Suppressor macrophage treated with lipopolysaccharide for 1 hour (primary cell): Measurements from ENCODE around the gene TMIGD2.
"Not testable (repeated sequence)": the region's sequence is repeated elsewhere in the genome, so short reads cannot be mapped to it uniquely, and the experiment has no call there.

ENCODE experiments used
- DNase-seq, 3 donors: peaks; one replicate each; pipeline ENCODE4 v3.0.0-alpha.2; 2020 to 2022

The TMIGD2 gene

DNA sequence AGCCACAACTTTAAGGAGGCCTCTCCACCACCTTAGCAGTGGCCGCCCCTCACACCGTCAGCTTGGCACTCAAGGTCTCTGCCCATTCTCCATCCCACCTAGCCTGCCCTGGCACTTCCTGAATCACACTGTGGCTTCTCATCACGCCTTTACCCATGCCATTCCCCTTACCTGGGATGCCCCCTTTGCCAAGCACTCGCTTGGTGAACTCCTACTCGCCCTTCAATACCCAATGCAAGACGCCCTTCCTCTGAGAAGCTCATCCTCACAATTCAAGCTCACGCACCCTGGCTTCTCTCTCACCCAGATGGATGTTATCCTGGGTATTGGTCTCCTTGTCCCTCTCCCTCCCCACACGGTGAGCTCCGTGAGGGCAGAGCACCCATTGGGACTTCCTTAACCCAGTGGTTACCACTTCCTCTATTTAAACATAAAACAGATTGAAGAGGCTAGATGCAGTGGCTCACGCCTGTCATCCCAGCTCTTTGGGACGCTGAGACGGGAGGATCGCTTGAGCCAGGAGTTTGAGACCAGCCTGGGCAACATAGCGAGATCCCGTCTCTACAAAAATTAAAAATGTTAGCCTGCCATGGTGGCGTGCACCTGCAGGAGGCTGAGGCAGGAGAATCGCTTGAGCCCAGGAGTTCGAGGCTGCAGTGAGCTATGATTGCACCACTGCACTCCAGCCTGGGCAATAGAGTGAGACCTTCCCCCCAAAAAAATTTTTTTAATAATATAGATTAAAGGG is 35.8 kb downstream of the TMIGD2 start:
- DNase-seq, result peak; percentile 33 to 37 (median 35)

DNA sequence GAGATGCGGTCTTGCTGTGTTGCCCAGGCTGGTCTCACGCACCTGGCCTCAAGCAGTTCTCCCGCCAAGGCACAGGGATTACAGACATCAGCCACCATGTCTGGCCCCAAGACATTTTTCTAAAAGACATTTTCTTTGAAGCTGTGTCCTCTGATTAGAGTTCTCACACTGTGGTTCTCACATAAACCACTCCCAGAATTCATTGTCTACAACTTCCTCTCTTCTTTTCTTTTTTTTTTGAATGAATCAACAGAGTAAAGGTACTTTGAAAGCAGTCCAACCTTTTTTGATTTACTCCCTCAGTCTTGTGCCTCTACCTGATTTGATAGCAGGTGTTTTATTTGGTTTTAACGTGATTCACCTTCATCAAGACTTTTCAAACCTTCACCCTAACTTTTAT is 37.4 kb downstream of the TMIGD2 start:
- no peak for DNase-seq

DNA sequence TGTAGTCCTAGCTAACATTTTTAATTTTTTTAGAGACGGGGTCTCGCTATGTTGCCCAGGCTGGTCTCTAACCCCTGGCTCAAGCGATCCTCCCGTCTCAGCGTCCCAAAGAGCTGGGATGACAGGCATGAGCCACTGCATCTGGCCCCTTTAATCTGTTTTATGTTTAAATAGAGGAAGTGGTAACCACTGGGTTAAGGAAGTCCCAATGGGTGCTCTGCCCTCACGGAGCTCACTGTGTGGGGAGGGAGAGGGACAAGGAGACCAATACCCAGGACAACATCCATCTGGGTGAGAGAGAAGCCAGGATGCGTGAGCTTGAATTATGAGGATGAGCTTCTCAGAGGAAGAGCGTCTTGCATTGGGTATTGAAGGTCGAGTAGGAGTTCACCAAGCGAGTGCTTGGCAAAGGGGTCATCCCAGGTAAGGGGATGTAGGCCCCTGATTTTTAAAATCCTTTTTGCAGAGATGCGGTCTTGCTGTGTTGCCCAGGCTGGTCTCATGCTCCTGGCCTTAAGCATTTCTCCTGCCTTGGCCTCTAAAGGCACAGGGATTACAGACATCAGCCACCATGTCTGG is 41.5 kb downstream of the TMIGD2 start:
- DNase-seq, result peak; percentile 50 to 58 (median 51)

DNA sequence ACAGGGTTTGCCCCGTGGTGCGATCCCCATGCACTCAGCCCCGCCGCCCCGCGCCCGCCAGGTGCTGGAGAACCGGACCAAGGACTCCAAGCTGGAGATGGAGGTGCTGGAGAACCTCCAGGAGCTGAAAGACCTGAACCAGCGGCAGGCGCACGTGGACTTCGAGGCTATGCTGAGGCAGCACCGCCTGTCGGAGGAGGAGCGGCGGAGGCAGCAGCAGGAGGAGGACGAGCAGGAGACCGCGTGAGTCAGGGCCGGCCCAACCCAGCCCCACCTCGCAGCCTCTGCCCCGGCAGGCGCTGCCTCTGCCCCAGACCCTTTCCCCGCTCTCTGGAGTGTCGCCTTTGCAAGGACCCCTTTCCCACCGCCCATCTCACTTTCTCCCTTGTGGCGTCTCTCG is 44.0 kb downstream of the TMIGD2 start:
- no peak for DNase-seq

DNA sequence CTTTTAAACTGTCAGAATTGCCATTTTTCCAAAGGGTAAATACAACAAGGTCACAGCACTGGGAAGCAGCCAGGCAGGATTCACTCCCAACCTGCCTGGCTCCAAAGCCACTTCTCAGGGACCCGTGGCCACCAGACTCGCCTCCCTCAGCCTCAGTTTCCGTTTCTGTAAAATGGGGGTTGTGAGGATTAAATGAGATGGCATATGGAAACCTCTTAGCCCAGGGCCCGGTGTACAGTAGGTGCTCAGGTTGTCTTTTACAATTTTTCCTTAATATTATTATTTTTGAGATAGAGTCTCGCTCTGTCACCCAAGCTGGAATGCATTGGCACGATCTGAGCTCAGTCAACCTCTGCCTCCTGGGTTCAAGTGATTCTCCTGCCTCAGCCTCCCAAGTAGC is 45.2 kb downstream of the TMIGD2 start:
- no peak for DNase-seq

DNA sequence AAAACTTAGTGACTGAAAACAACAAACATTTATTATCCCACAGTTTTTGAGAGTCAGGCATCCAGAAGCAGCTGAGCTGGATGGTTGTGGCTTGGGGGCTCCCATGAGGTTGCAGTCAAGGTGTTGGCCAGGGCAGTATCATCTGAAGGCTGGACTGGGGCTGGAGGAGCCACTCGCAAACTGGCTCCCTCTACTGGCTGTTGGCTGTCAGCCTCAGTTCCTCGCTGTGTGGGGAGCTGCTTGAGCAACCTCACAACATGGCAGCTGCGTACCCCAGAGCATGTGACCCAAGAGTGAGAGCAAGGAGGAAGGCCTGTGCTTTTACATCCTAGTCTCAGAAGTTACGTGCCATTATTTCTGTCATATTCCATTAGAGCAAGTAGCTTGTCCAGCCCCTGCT is 45.6 kb downstream of the TMIGD2 start:
- DNase-seq, result no peak

DNA sequence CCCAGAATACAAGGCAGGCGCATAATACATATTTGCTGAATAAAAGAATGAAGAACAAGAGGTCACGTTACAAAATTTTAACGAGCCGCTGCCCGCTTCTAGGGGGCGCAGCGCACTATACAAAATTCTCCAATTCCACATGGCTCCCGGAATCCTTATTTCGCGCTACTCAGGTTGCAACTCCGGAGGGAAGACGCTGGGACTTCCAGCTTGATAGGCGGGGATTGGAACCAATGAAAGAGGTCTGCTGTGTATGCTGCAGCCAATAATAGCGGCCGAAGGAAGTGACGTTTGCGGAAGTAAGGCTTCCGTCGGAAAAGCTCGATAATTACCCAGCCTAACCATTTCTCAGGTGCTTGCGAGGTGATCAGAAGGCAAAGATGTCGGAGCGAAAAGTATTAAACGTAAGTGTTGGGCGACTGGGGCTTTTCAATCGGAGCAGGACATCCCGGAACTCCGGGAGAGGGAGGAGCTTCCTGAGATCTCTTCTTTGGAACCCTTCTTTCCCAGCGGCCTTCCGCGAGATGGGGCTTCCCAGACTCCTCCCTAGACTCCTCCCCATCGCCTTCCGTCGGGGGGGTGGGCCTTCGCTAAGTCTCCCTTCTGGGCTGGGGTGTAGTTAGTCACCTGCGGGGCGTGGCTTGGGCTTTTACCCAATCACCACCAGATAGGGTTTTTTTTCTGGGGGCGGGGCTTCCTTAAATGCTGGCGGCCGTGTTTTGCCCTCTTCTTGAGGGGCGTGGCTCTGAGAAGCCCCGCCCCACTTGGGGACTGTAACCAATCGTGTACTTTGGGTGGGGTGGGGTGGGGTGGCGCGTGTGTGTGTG is 55.2 kb downstream of the TMIGD2 start, which contains the start of gene YJU2:
TSS of gene YJU2 (plus strand) at position 314 of the 827 bp plus-strand sequence. CDS start at position 381, 67 bp downstream.
- DNase-seq, result peak; percentile 100

DNA sequence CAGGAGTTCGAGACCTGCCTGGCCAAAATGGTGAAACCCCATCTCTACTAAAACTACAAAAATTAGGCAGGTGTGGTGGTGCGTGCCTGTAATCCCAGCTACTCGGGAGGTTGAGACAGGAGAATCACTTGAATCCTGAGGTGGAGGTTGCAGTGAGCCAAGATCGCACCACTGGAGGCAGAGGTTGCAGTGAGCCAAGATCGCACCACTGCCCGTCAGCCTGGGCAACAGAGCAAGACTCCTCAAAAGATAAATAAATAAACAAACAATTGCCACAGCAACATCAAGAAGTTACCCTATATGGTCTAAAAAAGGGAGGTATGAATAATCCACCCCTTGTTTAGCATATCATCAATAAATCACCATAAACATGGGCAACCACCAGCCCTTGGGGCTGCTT is 56.3 kb downstream of the TMIGD2 start:
- not testable (repeated sequence) for DNase-seq
